ENCODE measurements around the gene FER1L5. TPM values are rescaled to one million over a fixed set of nuclear protein-coding genes. Genes with fewer than 3 reads are reported as not detected.

The FER1L5 gene
- total and polyA plus RNA-seq, 2 donors (not counting 1 experiment from before 2014, with no cell fraction given): not detected

- H3K79me2 ChIP-seq (ENCODE audit: control insufficient read depth, insufficient read depth, low read length): no peaks in the 10 kb centered on the region
- H3K9ac ChIP-seq (ENCODE audit: low read length): no peak overlapping the region
- no peak overlapping the region for H2AFZ ChIP-seq (ENCODE audit: insufficient read depth, low read depth, low read length, poor library complexity, severe bottlenecking)
- intact Hi-C loops (cut with micrococcal nuclease): no loop called here
- H3K27ac ChIP-seq (ENCODE audit: low read length in 2 of 2): no peak overlapping the region
- H3K4me3 Mint-ChIP-seq: no peak overlapping the region
- no peaks in the 10 kb centered on the region for H3K4me1 Mint-ChIP-seq
- H3K36me3 ChIP-seq (replicated peaks in 1 of 2; ENCODE audit: control extremely low read depth in 1 of 2, control insufficient read depth in 1 of 2, extremely low read depth in 1 of 2, insufficient read depth in 2 of 2, low read length in 1 of 2): no peaks in the 10 kb centered on the region
- ChIA-PET POLR2A (no interaction called here), CTCF (no interaction called here)
- H3K4me3 ChIP-seq (ENCODE audit: control extremely low read depth in 1 of 5, extremely low read depth in 1 of 5, insufficient read depth in 1 of 5, low read depth in 2 of 5, low read length in 4 of 5): no peak overlapping the region
- no peak for ATAC-seq (ENCODE audit: low read depth)
- no peaks in the 10 kb centered on the region for H3K9me3 Mint-ChIP-seq (ENCODE audit: insufficient read depth)
- H3K4me2 ChIP-seq (replicated peaks; ENCODE audit: low read depth, low read length, poor library complexity, severe bottlenecking): no peak overlapping the region
- WGBS (ENCODE audit: insufficient coverage): 93% methylated on average over 13 of the region's 13 CpGs
- DNase-seq: no peak
- H3K27me3 Mint-ChIP-seq: peaks cover 17% of the 10 kb centered on the region
- H4K20me1 ChIP-seq (ENCODE audit: control insufficient read depth, insufficient read depth, low read length, poor library complexity, severe bottlenecking): no peaks in the 10 kb centered on the region
- H3K27ac Mint-ChIP-seq: no peak overlapping the region
- TF ChIP-seq EZH2 (IDR thresholded peaks at IDR 0.05; ENCODE audit: borderline replicate concordance, insufficient read depth, low read depth, low read length, poor library complexity, severe bottlenecking) (no peak), CTCF (IDR thresholded peaks at IDR 0.05) (no peak)
- peaks cover 0 to 4% (median 1%) of the 10 kb centered on the region in 4 experiments for H3K27me3 ChIP-seq (replicated peaks in 1 of 4; ENCODE audit: control extremely low read depth in 1 of 4, control insufficient read depth in 3 of 4, insufficient read depth in 4 of 4, low read length in 3 of 4)
- no peaks in the 10 kb centered on the region for H3K9me3 ChIP-seq (ENCODE audit: control extremely low read depth in 1 of 3, control insufficient read depth in 2 of 3, insufficient read depth in 1 of 3, low read length in 2 of 3)
- H3K4me1 ChIP-seq (ENCODE audit: control insufficient read depth in 2 of 2, insufficient read depth in 2 of 2, low read length in 2 of 2): no peaks in the 10 kb centered on the region
Observed at GRCh38 chr2:96683972-96684820, 41.6 kb downstream of the FER1L5 start.

- intact Hi-C loops (cut with micrococcal nuclease): no loop called here
- Histone ChIP-seq H3K9me3 (ENCODE audit: control extremely low read depth in 1 of 3, control insufficient read depth in 2 of 3, insufficient read depth in 1 of 3, low read length in 2 of 3) (no peaks in the 10 kb centered on the region), H4K20me1 (ENCODE audit: control insufficient read depth, insufficient read depth, low read length, poor library complexity, severe bottlenecking) (no peaks in the 10 kb centered on the region), H3K36me3 (replicated peaks in 1 of 2; ENCODE audit: control extremely low read depth in 1 of 2, control insufficient read depth in 1 of 2, extremely low read depth in 1 of 2, insufficient read depth in 2 of 2, low read length in 1 of 2) (no peaks in the 10 kb centered on the region), H3K27ac (ENCODE audit: low read length in 2 of 2) (no peak overlapping the region), H3K4me3 (ENCODE audit: control extremely low read depth in 1 of 5, extremely low read depth in 1 of 5, insufficient read depth in 1 of 5, low read depth in 2 of 5, low read length in 4 of 5) (no peak overlapping the region), H3K9ac (ENCODE audit: low read length) (no peak overlapping the region), H2AFZ (ENCODE audit: insufficient read depth, low read depth, low read length, poor library complexity, severe bottlenecking) (no peak overlapping the region), H3K4me1 (ENCODE audit: control insufficient read depth in 2 of 2, insufficient read depth in 2 of 2, low read length in 2 of 2) (no peaks in the 10 kb centered on the region), H3K27me3 (replicated peaks in 1 of 4; ENCODE audit: control extremely low read depth in 1 of 4, control insufficient read depth in 3 of 4, insufficient read depth in 4 of 4, low read length in 3 of 4) (peaks cover 0 to 4% (median 1%) of the 10 kb centered on the region in 4 experiments), H3K4me2 (replicated peaks; ENCODE audit: low read depth, low read length, poor library complexity, severe bottlenecking) (no peak overlapping the region), H3K79me2 (ENCODE audit: control insufficient read depth, insufficient read depth, low read length) (no peaks in the 10 kb centered on the region)
- POLR2A ChIA-PET: no interaction called here
- ATAC-seq (ENCODE audit: low read depth) (no peak), DNase-seq (no peak)
- Mint-ChIP-seq H3K4me3 (no peak overlapping the region), H3K9me3 (ENCODE audit: insufficient read depth) (no peaks in the 10 kb centered on the region), H3K27ac (no peak overlapping the region), H3K27me3 (peaks cover 17% of the 10 kb centered on the region), H3K4me1 (no peaks in the 10 kb centered on the region)
- TF ChIP-seq EZH2 (IDR thresholded peaks at IDR 0.05; ENCODE audit: borderline replicate concordance, insufficient read depth, low read depth, low read length, poor library complexity, severe bottlenecking) (no peak), CTCF (IDR thresholded peaks at IDR 0.05) (no peak)
- 90% methylated on average over 11 of the region's 16 CpGs for WGBS (ENCODE audit: insufficient coverage)
- CTCF ChIA-PET: no interaction called here
Observed at GRCh38 chr2:96684883-96685576, 42.5 kb downstream of the FER1L5 start.
